Endothelial cell (in vitro differentiated cells): ENCODE measurements around the gene TNRC6A. TPM values are rescaled to one million over a fixed set of nuclear protein-coding genes. Genes with fewer than 3 reads are reported as not detected.
A peak's percentile ranks its signal among the peaks of the same experiment; 100 is the strongest.
"Not testable (repeated sequence)": the region's sequence is repeated elsewhere in the genome, so short reads cannot be mapped to it uniquely, and the experiment has no call there.

Source experiments
- DNase-seq: peaks from one replicate; pipeline ENCODE4 v3.0.0; 2021; ENCODE audit warnings: low spot score
- H3K27ac Mint-ChIP-seq: one replicate; pipeline ENCODE4 v1.8.0; 2021; ENCODE audit warnings: mixed read lengths, inconsistent platforms; ENCODE audit not compliant: unreplicated experiment
- H3K27me3 Mint-ChIP-seq: one replicate; pipeline ENCODE4 v1.8.0; 2021; ENCODE audit warnings: mild to moderate bottlenecking, moderate library complexity, mixed read lengths, inconsistent platforms; ENCODE audit not compliant: unreplicated experiment
- H3K36me3 Mint-ChIP-seq: one replicate; pipeline ENCODE4 v1.8.0; 2021; ENCODE audit warnings: mild to moderate bottlenecking, low read depth, mixed read lengths, inconsistent platforms; ENCODE audit not compliant: unreplicated experiment
- H3K4me1 Mint-ChIP-seq: one replicate; pipeline ENCODE4 v1.8.0; 2021; ENCODE audit warnings: mild to moderate bottlenecking, mixed read lengths, inconsistent platforms; ENCODE audit not compliant: unreplicated experiment
- H3K4me3 Mint-ChIP-seq: one replicate; pipeline ENCODE4 v1.8.0; 2021; ENCODE audit warnings: mild to moderate bottlenecking, mixed read lengths, inconsistent platforms; ENCODE audit not compliant: unreplicated experiment
- H3K9me3 Mint-ChIP-seq: one replicate; pipeline ENCODE4 v1.8.0; 2021; ENCODE audit warnings: mixed read lengths, inconsistent platforms; ENCODE audit not compliant: unreplicated experiment
- CTCF ChIP-seq: fragments of 200-600 bp; sonication (generic); IDR thresholded peaks from one replicate; pipeline ENCODE4 v1.5.0; 2021; ENCODE audit warnings: antibody characterized with exemption; ENCODE audit not compliant: unreplicated experiment
- total RNA-seq: library from RNA; stranded (reverse); fragmentation: NEBNext Ultra II Directional; extraction: Animal tissue kit (Norgen Biotek cat#: 25700); gene quantifications from one replicate; pipeline ENCODE4 v1.2.1, GENCODE V29; 2021; ENCODE audit not compliant: unreplicated experiment

TNRC6A gene
- total RNA-seq, 1 donor from 2014 or later: 60.5 TPM

GRCh38 chr16:24738895-24739294 is 9.4 kb downstream of the TNRC6A start:
- DNase-seq: no peak
- peaks cover 24% of the 10 kb centered on the region for H3K4me1 Mint-ChIP-seq
- no peak overlapping the region for H3K27ac Mint-ChIP-seq

GRCh38 chr16:24741862-24742261 is 12.4 kb downstream of the TNRC6A start:
- H3K27ac Mint-ChIP-seq: no peak overlapping the region
- no peak for DNase-seq
- no peaks in the 10 kb centered on the region for H3K9me3 Mint-ChIP-seq
- peaks cover 4% of the 10 kb centered on the region for H3K36me3 Mint-ChIP-seq
- peaks cover 2% of the 10 kb centered on the region for H3K27me3 Mint-ChIP-seq
- no peak for TF ChIP-seq CTCF
- peaks cover 39% of the 10 kb centered on the region for H3K4me1 Mint-ChIP-seq
- H3K4me3 Mint-ChIP-seq: no peak overlapping the region

More at GRCh38 chr16:24738895-24739294, 9.4 kb downstream of the TNRC6A start:
- Mint-ChIP-seq H3K9me3 (no peaks in the 10 kb centered on the region), H3K36me3 (peaks cover 8% of the 10 kb centered on the region), H3K27me3 (no peaks in the 10 kb centered on the region), H3K4me3 (no peak overlapping the region)
- no peak for TF ChIP-seq CTCF

GRCh38 chr16:24742610-24743009 is 13.2 kb downstream of the TNRC6A start:
- not testable (repeated sequence) for H3K27ac Mint-ChIP-seq, H3K9me3 Mint-ChIP-seq, H3K4me3 Mint-ChIP-seq, H3K36me3 Mint-ChIP-seq, H3K27me3 Mint-ChIP-seq, DNase-seq
- peaks cover 39% of the 10 kb centered on the region for H3K4me1 Mint-ChIP-seq

- DNase-seq: no peak
- H3K36me3 Mint-ChIP-seq: peaks cover 9% of the 10 kb centered on the region
- TF ChIP-seq CTCF: no peak
- peaks cover 2% of the 10 kb centered on the region for H3K27me3 Mint-ChIP-seq
- H3K4me1 Mint-ChIP-seq: peaks cover 41% of the 10 kb centered on the region
- peak overlapping the region; percentile 47 for H3K4me3 Mint-ChIP-seq
- no peaks in the 10 kb centered on the region for H3K9me3 Mint-ChIP-seq
- peak overlapping the region; percentile 61 for H3K27ac Mint-ChIP-seq
These were observed 15.9 kb downstream of the TNRC6A start for GRCh38 chr16:24745391-24745790.

GRCh38 chr16:24745791-24746190 is 16.3 kb downstream of the TNRC6A start:
- Mint-ChIP-seq H3K27me3 (peaks cover 2% of the 10 kb centered on the region), H3K27ac (peak overlapping the region; percentile 0), H3K4me1 (peaks cover 38% of the 10 kb centered on the region), H3K36me3 (peaks cover 9% of the 10 kb centered on the region), H3K9me3 (no peaks in the 10 kb centered on the region), H3K4me3 (no peak overlapping the region)
- DNase-seq: no peak
- no peak for TF ChIP-seq CTCF
